KOPT-K1 (cell line): Measurements from ENCODE around the gene STAG2.
"Not testable (repeated sequence)": the region's sequence is repeated elsewhere in the genome, so short reads cannot be mapped to it uniquely, and the experiment has no call there.

Experiments used
- H3K27ac ChIP-seq: fragments of 200-600 bp; sonication (generic); 2 replicates; pipeline ENCODE4 v1.5.1; 2016; ENCODE audit warnings: antibody characterized with exemption, mild to moderate bottlenecking, low read depth, low read length; ENCODE audit not compliant: poor library complexity, severe bottlenecking
- H3K36me3 ChIP-seq: fragments of 200-600 bp; sonication (generic); 2 replicates; pipeline ENCODE4 v1.5.1; 2017; ENCODE audit warnings: antibody characterized with exemption, mild to moderate bottlenecking, low read length, moderate library complexity; ENCODE audit not compliant: insufficient read depth
- H3K9me3 ChIP-seq: fragments of 200-600 bp; sonication (generic); 2 replicates; pipeline ENCODE4 v1.5.1; 2017; ENCODE audit warnings: antibody characterized with exemption, low read length, mild to moderate bottlenecking; ENCODE audit not compliant: insufficient read depth, poor library complexity, severe bottlenecking

The STAG2 gene

GRCh38 chrX:124035657-124036056 is 74.2 kb downstream of the STAG2 start:
- peaks cover 56% of the 10 kb centered on the region for H3K36me3 ChIP-seq
- H3K27ac ChIP-seq, result no peak overlapping the region
- H3K9me3 ChIP-seq, result no peaks in the 10 kb centered on the region

DNA sequence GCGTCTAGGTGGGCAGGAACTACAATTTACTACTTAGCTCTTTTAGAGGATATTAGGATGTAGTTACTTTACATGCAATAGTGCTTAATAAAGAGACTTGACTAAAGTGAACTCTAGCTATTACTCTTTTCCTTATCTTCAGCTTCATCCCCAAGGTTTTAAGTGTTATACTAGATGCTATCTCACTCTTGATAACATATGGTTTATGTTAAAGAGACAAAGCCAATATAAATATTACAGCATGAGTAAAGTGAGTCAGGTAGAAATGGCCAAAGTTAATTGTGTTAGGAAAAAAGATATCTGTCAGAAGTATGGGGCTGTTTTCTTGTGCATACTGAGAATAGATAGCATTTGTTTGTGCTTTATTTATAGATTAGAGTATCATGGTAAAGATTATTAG is 80.5 kb downstream of the STAG2 start:
- Histone ChIP-seq H3K9me3 (no peaks in the 10 kb centered on the region), H3K27ac (no peak overlapping the region), H3K36me3 (peaks cover 78% of the 10 kb centered on the region)

DNA sequence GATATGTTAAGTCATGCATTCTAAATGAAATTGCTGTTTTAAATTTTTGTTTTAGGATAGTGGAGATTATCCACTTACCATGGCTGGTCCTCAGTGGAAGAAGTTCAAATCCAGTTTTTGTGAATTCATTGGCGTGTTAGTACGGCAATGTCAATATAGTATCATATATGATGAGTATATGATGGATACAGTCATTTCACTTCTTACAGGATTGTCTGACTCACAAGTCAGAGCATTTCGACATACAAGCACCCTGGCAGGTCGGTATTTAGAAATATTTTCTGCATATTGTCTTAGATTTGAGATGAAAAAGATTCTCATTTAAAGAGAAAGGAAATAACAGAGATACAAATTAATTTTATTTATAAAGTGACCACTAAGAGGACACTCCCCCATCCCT is 83.6 kb downstream of the STAG2 start:
- Histone ChIP-seq H3K27ac (no peak overlapping the region), H3K36me3 (peaks cover 88% of the 10 kb centered on the region), H3K9me3 (no peaks in the 10 kb centered on the region)

GRCh38 chrX:124084417-124084816 is 122.9 kb downstream of the STAG2 start:
- H3K27ac ChIP-seq, H3K9me3 ChIP-seq: not testable (repeated sequence)
- peaks cover 97% of the 10 kb centered on the region for H3K36me3 ChIP-seq

GRCh38 chrX:124085063-124085462 is 123.6 kb downstream of the STAG2 start:
- no peaks in the 10 kb centered on the region for H3K9me3 ChIP-seq
- H3K36me3 ChIP-seq, result peaks cover 97% of the 10 kb centered on the region
- no peak overlapping the region for H3K27ac ChIP-seq

GRCh38 chrX:124086411-124086810 is 124.9 kb downstream of the STAG2 start:
- no peaks in the 10 kb centered on the region for H3K9me3 ChIP-seq
- H3K36me3 ChIP-seq, result peaks cover 97% of the 10 kb centered on the region
- H3K27ac ChIP-seq, result no peak overlapping the region

- Histone ChIP-seq H3K36me3 (peaks cover 97% of the 10 kb centered on the region), H3K9me3 (no peaks in the 10 kb centered on the region), H3K27ac (no peak overlapping the region)
Measured at GRCh38 chrX:124087000-124087746, 125.7 kb downstream of the STAG2 start.

- H3K27ac ChIP-seq, result no peak overlapping the region
- peaks cover 90% of the 10 kb centered on the region for H3K36me3 ChIP-seq
- no peaks in the 10 kb centered on the region for H3K9me3 ChIP-seq
Measured at GRCh38 chrX:124093222-124093621, 131.7 kb downstream of the STAG2 start.

- Histone ChIP-seq H3K36me3 (peaks cover 87% of the 10 kb centered on the region), H3K27ac (no peak overlapping the region), H3K9me3 (no peaks in the 10 kb centered on the region)
Measured at GRCh38 chrX:124097116-124097515, 135.6 kb downstream of the STAG2 start.

- H3K9me3 ChIP-seq, result no peaks in the 10 kb centered on the region
- H3K27ac ChIP-seq, result no peak overlapping the region
- H3K36me3 ChIP-seq, result peaks cover 87% of the 10 kb centered on the region
Measured at GRCh38 chrX:124098089-124098488, 136.6 kb downstream of the STAG2 start.

GRCh38 chrX:124103966-124104365 is 142.5 kb downstream of the STAG2 start:
- H3K27ac ChIP-seq, result no peak overlapping the region
- H3K36me3 ChIP-seq, result peaks cover 47% of the 10 kb centered on the region
- H3K9me3 ChIP-seq, result peaks cover 6% of the 10 kb centered on the region

- not testable (repeated sequence) for H3K27ac ChIP-seq, H3K9me3 ChIP-seq
- H3K36me3 ChIP-seq, result peaks cover 41% of the 10 kb centered on the region
Measured at GRCh38 chrX:124104512-124104911, 143.0 kb downstream of the STAG2 start.

- no peaks in the 10 kb centered on the region for H3K9me3 ChIP-seq
- H3K27ac ChIP-seq, result no peak overlapping the region
- no peaks in the 10 kb centered on the region for H3K36me3 ChIP-seq
Measured at GRCh38 chrX:124113621-124114600, 152.4 kb downstream of the STAG2 start.

DNA sequence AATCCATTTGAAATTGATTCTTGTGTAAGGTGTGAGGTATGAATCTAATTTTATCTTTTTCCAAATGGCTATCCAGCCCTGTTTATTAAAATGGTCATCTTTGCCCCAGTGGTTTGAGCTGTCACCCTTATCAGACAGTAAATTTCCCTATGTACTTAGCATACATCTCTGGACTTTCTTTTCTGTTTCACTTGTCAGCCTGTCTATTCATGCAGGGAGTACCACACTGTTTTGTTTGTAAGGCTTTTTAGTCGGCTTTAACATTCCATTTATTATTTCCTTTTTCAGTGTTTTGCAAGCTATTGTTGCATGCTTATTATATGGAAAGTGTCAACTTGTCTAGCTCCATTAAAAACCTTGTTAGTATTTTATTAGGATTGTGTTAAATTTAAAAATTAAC is 155.8 kb downstream of the STAG2 start:
- Histone ChIP-seq H3K27ac (no peak overlapping the region), H3K9me3 (no peaks in the 10 kb centered on the region), H3K36me3 (no peaks in the 10 kb centered on the region)

DNA sequence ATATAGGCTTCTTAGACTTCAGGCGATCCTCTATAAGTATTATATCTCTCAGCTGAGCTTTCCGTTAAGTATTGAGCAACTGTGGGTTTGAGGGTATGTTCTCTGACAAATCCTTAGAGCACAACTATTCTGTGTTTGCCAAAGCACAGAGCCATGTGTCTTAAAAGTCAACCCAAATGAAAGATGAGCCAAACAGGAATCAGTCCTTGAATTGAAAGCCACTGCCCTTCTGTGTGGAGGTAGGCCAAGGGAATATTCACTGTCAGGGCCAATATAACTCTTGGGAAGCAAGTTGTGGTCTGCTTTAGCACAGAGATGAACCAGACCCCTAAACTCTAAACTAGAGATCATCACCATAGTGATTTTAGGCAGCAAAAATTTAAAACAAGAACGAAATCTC is 164.0 kb downstream of the STAG2 start:
- Histone ChIP-seq H3K9me3 (no peaks in the 10 kb centered on the region), H3K36me3 (no peaks in the 10 kb centered on the region), H3K27ac (no peak overlapping the region)
